ENCODE measurements around the gene TNFRSF14. TPM values are rescaled to one million over a fixed set of nuclear protein-coding genes. Genes with fewer than 3 reads are reported as not detected.

TNFRSF14 gene
- total and polyA plus RNA-seq, 5 donors = 17.6 to 27.6 (median 22.9) TPM

GRCh38 chr1:2591233-2591580 is 35.0 kb downstream of the TNFRSF14 start:
- 92% methylated on average over 5 of the region's 5 CpGs for WGBS
- Histone ChIP-seq H3K4me1 (ENCODE audit: control insufficient read depth, insufficient read depth, low read length) (no peaks in the 10 kb centered on the region), H3K27ac (ENCODE audit: low read length) (no peak overlapping the region), H3K4me3 (ENCODE audit: low read length) (no peak overlapping the region), H3K9me3 (ENCODE audit: control insufficient read depth, low read length) (no peaks in the 10 kb centered on the region), H3K27me3 (ENCODE audit: control insufficient read depth, insufficient read depth) (no peaks in the 10 kb centered on the region)
- DNase-seq (no peak), ATAC-seq (no peak)
- intact Hi-C loops (cut with DNase I) = no loop called here

DNA sequence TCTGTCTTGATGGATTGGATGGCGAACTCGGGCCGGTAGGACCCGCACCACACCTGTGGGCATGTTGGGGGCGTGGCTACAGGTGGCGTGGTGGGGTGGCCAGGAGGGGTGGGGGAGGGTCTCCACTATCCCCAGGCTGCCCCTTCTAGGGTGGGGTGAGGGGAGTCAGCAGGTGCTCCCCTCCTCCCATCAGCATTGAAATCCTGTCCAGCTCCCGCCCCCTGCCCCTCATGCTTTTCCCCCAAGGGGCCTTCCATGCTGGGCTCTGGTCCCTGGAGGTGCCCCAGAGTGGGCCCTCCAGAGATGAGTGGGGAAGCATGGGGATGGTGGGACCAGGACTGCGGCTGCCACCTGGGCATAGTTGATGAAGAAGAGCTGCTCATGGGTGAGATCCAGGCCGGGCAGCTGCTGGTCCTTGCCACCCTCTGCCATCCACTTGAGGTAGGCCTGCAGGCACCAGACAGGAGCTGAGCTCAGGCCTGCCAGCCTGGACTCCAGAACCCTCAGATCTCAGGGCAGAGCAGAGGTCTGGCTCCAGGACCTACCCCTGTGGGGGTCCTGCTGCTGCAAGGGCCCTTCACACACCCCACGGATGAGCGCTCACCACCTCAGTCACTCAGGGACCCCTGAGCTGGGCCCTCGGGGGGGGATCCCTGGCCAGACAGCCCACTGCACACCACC is 35.5 kb downstream of the TNFRSF14 start:
- no peak overlapping the region for H3K4me3 ChIP-seq (ENCODE audit: low read length)
- intact Hi-C loops (cut with DNase I) = no loop called here
- WGBS = 93% methylated on average over 12 of the region's 12 CpGs
- H3K9me3 ChIP-seq (ENCODE audit: control insufficient read depth, low read length) = no peaks in the 10 kb centered on the region
- H3K27ac ChIP-seq (ENCODE audit: low read length) = no peak overlapping the region
- no peaks in the 10 kb centered on the region for H3K27me3 ChIP-seq (ENCODE audit: control insufficient read depth, insufficient read depth)
- H3K4me1 ChIP-seq (ENCODE audit: control insufficient read depth, insufficient read depth, low read length) = no peaks in the 10 kb centered on the region
- peak in 2 of 3 donors; percentile 7 to 46 for DNase-seq
- ATAC-seq = no peak

GRCh38 chr1:2592672-2593071 is 36.5 kb downstream of the TNFRSF14 start:
- Histone ChIP-seq H3K4me3 (ENCODE audit: low read length) (no peak overlapping the region), H3K4me1 (ENCODE audit: control insufficient read depth, insufficient read depth, low read length) (no peaks in the 10 kb centered on the region), H3K27me3 (ENCODE audit: control insufficient read depth, insufficient read depth) (no peaks in the 10 kb centered on the region), H3K27ac (ENCODE audit: low read length) (no peak overlapping the region), H3K9me3 (ENCODE audit: control insufficient read depth, low read length) (no peaks in the 10 kb centered on the region)
- 72% methylated on average over 15 of the region's 15 CpGs for WGBS
- DNase-seq = peak in 1 of 3 donors; percentile 41
- intact Hi-C loops (cut with DNase I) = no loop called here
- ATAC-seq = no peak

DNA sequence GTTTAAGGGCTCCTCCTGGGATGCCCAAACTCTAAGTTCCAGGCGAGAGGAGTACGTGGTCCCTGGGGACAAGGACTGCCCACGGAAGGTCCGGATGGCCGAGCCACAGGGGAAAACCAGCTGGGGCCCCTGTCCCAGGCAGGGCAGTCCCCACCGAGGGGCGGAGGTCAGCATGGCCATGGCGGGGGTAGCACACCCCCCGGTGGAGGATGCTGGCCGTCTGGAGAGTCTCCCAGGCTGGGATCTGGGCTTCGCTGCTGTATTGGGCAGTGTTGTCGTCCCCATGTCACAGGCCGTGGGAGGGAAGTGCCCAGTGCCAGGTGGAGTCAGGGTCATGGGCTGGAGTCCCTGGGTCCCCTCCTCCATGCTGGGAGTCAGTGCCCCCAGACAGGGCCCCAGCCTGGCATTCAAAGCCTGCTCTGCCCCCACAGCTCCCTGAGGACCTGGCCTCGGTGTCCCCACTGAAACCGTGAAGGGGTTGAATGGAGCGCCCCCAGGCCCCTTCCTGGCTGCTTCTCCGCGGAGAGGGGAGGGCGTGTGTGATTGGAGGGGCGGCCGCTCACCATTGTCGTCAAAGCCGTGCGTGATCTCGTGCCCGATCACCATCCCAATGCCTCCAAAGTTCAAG is 37.2 kb downstream of the TNFRSF14 start:
- ATAC-seq (no peak), DNase-seq (peak in 2 of 3 donors; percentile 12 to 46)
- Histone ChIP-seq H3K27me3 (ENCODE audit: control insufficient read depth, insufficient read depth) (no peaks in the 10 kb centered on the region), H3K4me1 (ENCODE audit: control insufficient read depth, insufficient read depth, low read length) (no peaks in the 10 kb centered on the region), H3K27ac (ENCODE audit: low read length) (no peak overlapping the region), H3K9me3 (ENCODE audit: control insufficient read depth, low read length) (no peaks in the 10 kb centered on the region), H3K4me3 (ENCODE audit: low read length) (no peak overlapping the region)
- intact Hi-C loops (cut with DNase I) = no loop called here
- WGBS = 55% methylated on average over 26 of the region's 26 CpGs

- H3K27ac ChIP-seq (ENCODE audit: low read length) = no peak overlapping the region
- 37% methylated on average over 20 of the region's 20 CpGs for WGBS
- peak; percentile 75 to 90 (median 88) for DNase-seq
- intact Hi-C loops (cut with DNase I) = no loop called here
- H3K9me3 ChIP-seq (ENCODE audit: control insufficient read depth, low read length) = no peaks in the 10 kb centered on the region
- peak overlapping the region; percentile 3 for H3K4me3 ChIP-seq (ENCODE audit: low read length)
- ATAC-seq = peak; percentile 24 to 63
- no peaks in the 10 kb centered on the region for H3K4me1 ChIP-seq (ENCODE audit: control insufficient read depth, insufficient read depth, low read length)
- H3K27me3 ChIP-seq (ENCODE audit: control insufficient read depth, insufficient read depth) = no peaks in the 10 kb centered on the region
Observed at GRCh38 chr1:2594001-2594640, 38.0 kb downstream of the TNFRSF14 start.

DNA sequence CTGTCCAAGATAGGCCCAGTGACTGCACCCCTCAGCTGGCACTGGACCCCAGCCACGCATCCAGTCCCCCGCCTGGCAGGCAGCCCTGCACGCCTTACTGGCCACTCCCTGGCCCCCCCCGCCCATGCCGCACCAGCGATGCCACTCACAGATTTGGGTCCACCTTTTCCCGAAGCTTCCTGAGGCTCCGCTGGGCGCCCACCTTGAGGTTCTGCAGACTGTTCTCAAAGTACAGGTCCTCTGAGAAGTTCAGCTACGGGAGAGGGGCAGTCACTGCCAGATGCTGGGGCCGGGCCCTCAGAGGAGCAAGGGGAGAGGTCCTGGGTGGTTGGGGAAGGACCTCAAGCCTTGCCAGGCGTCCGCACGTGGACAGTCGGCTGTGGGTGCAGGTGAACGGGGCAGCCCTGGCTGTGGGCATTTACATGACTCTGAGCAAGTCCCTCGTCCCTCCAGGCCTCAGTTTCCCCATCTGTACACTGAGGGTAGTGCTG is 38.5 kb downstream of the TNFRSF14 start:
- WGBS = 91% methylated on average over 17 of the region's 17 CpGs
- H3K27ac ChIP-seq (ENCODE audit: low read length) = no peak overlapping the region
- no peak for ATAC-seq
- no peaks in the 10 kb centered on the region for H3K9me3 ChIP-seq (ENCODE audit: control insufficient read depth, low read length)
- no peaks in the 10 kb centered on the region for H3K4me1 ChIP-seq (ENCODE audit: control insufficient read depth, insufficient read depth, low read length)
- no peak overlapping the region for H3K4me3 ChIP-seq (ENCODE audit: low read length)
- intact Hi-C loops (cut with DNase I) = no loop called here
- no peaks in the 10 kb centered on the region for H3K27me3 ChIP-seq (ENCODE audit: control insufficient read depth, insufficient read depth)
- DNase-seq = peak in 1 of 3 donors; percentile 10

DNA sequence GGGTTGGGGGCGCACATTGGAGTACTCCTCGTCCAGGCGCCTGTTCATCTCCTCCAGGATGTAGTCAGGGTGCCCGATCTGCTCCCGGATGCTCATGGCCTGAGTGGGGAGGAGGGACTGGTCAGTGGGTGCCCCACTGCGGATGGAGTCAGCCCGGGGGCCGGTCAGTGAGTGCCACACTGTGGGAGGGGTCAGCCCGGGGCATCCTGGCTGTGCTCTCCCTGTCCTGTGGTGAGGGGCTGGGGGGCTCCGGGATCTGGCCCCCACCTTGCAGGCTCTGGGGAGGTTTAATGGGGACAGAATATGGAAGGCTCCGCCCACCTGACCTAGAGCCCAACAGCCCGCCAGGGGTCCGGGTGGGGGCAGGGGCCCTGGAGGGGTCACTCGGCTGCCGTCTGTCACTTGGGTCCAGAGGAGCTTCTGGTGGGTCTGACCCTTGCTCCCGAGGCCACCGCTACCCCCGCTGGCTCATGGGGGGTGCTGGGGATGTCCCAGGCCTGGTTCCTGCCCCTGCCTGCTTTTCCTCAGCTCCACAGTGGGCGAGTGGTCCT is 39.2 kb downstream of the TNFRSF14 start:
- no peak overlapping the region for H3K27ac ChIP-seq (ENCODE audit: low read length)
- DNase-seq (peak in 1 of 3 donors; percentile 7), ATAC-seq (no peak)
- no peak overlapping the region for H3K4me3 ChIP-seq (ENCODE audit: low read length)
- 77% methylated on average over 19 of the region's 19 CpGs for WGBS
- no peaks in the 10 kb centered on the region for H3K27me3 ChIP-seq (ENCODE audit: control insufficient read depth, insufficient read depth)
- intact Hi-C loops (cut with DNase I) = no loop called here
- no peaks in the 10 kb centered on the region for H3K4me1 ChIP-seq (ENCODE audit: control insufficient read depth, insufficient read depth, low read length)
- no peaks in the 10 kb centered on the region for H3K9me3 ChIP-seq (ENCODE audit: control insufficient read depth, low read length)

DNA sequence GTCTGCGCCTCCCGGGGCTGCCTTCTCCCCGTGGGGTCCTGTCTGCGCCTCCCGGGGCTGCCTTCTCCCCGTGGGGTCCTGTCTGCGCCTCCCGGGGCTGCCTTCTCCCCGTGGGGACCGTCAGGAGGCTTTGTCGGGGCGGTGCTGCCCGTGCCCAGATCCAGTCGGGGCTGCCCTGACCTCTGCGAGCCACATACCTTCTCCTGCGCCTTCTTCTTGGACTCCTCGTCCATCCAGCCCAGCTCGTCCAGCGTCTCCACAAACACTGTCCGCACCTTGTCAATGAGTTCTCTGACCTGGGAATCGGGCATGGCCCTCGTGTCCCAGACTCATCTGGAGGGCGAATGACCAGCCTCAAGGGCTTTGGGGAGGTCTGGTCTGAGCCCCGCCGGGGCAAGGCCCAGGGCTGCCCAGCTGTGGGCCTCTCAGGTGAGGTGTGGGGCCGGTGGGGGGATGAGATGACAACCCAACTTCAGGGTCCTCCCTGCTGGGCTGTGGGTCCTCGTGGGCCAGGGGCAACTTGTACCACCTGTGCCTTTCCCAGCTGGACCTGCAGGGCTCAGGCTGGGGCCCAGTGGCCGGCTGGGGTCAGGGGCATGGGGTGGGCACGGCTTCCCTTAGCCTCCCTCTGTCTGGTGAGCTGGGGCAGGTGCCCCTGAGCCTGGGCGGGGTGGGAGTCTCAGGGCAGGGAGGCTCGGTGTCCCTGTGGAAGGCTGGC is 39.8 kb downstream of the TNFRSF14 start:
- DNase-seq = no peak
- intact Hi-C loops (cut with DNase I) = no loop called here
- no peak overlapping the region for H3K27ac ChIP-seq (ENCODE audit: low read length)
- H3K4me3 ChIP-seq (ENCODE audit: low read length) = no peak overlapping the region
- H3K4me1 ChIP-seq (ENCODE audit: control insufficient read depth, insufficient read depth, low read length) = no peaks in the 10 kb centered on the region
- H3K27me3 ChIP-seq (ENCODE audit: control insufficient read depth, insufficient read depth) = no peaks in the 10 kb centered on the region
- 81% methylated on average over 31 of the region's 31 CpGs for WGBS
- H3K9me3 ChIP-seq (ENCODE audit: control insufficient read depth, low read length) = no peaks in the 10 kb centered on the region
- ATAC-seq = no peak

DNA sequence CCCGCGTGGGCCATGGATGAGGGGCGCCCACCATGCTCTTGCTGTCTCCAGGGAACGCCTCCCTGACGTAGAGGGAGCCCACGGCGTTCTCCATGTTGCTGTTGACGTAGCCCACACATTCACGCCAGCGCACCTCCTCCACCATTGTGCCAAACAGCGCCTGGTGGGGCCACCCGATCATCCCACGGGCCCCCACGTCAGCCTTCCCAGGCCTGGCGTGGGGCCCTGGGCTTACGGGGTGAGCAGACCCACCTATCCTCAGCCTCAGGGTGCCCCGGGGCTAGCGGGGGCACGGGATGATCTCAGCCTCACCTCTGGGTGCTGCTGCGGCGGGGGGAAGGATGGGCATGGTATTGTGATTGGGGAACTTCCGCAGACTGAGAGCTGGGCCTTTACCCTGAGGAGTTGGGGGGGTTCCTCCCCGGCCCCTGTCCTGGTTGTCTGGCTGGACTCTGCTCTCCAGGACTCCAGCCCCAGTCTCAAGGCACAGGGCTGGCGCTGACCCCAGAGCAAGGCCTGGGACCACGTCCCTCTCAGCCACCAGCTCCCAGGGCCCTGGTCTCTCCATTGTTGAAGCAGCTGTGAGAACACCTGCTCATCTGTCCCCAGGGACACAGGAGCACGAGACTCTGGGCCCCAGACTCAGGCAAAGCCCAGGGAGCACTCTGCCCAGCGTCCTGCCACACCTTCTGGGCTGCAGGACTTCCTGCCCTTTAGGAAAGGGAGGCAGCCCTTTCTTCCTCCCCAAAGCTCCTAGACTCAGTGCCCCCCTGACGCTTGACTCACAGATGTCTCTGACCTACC is 40.6 kb downstream of the TNFRSF14 start:
- Histone ChIP-seq H3K27ac (ENCODE audit: low read length) (no peak overlapping the region), H3K4me1 (ENCODE audit: control insufficient read depth, insufficient read depth, low read length) (no peaks in the 10 kb centered on the region), H3K9me3 (ENCODE audit: control insufficient read depth, low read length) (no peaks in the 10 kb centered on the region), H3K4me3 (ENCODE audit: low read length) (no peak overlapping the region), H3K27me3 (ENCODE audit: control insufficient read depth, insufficient read depth) (no peaks in the 10 kb centered on the region)
- no peak for DNase-seq
- intact Hi-C loops (cut with DNase I) = no loop called here
- ATAC-seq = no peak
- WGBS = 85% methylated on average over 28 of the region's 28 CpGs
